ENCODE results near the gene AZIN2.
"Not testable (repeated sequence)": the region's sequence is repeated elsewhere in the genome, so short reads cannot be mapped to it uniquely, and the experiment has no call there.

The AZIN2 gene

GRCh38 chr1:33065301-33065700 lies 15.7 kb upstream of the AZIN2 start:
- Mint-ChIP-seq H3K27me3 (ENCODE audit: low read depth) (peaks cover 12% of the 10 kb centered on the region), H3K9me3 (peaks cover 51% of the 10 kb centered on the region), H3K4me1 (peaks cover 10% of the 10 kb centered on the region), H3K36me3 (ENCODE audit: low read depth) (peaks cover 17% of the 10 kb centered on the region), H3K4me3 (no peak overlapping the region), H3K27ac (no peak overlapping the region)
- TF ChIP-seq CTCF (IDR thresholded peaks at IDR 0.05; ENCODE audit: unreplicated experiment in 3 of 3), result no peak

- Mint-ChIP-seq H3K9me3 (peaks cover 51% of the 10 kb centered on the region), H3K36me3 (ENCODE audit: low read depth) (peaks cover 17% of the 10 kb centered on the region), H3K27me3 (ENCODE audit: low read depth) (peaks cover 12% of the 10 kb centered on the region)
- not testable (repeated sequence) for H3K4me1 Mint-ChIP-seq, H3K4me3 Mint-ChIP-seq, H3K27ac Mint-ChIP-seq
Observed at GRCh38 chr1:33066477-33066876, 14.5 kb upstream of the AZIN2 start.

GRCh38 chr1:33068108-33068507 lies 12.8 kb upstream of the AZIN2 start:
- not testable (repeated sequence) for H3K27ac Mint-ChIP-seq, H3K4me1 Mint-ChIP-seq, H3K4me3 Mint-ChIP-seq
- Mint-ChIP-seq H3K9me3 (peaks cover 38% of the 10 kb centered on the region), H3K27me3 (ENCODE audit: low read depth) (peaks cover 12% of the 10 kb centered on the region), H3K36me3 (ENCODE audit: low read depth) (peaks cover 16% of the 10 kb centered on the region)

GRCh38 chr1:33070628-33071027 lies 10.3 kb upstream of the AZIN2 start:
- TF ChIP-seq CTCF (IDR thresholded peaks at IDR 0.05; ENCODE audit: unreplicated experiment in 3 of 3), result no peak
- H3K4me1 Mint-ChIP-seq, result peaks cover 6% of the 10 kb centered on the region
- H3K36me3 Mint-ChIP-seq (ENCODE audit: low read depth), result peaks cover 2% of the 10 kb centered on the region
- H3K27ac Mint-ChIP-seq, result no peak overlapping the region
- H3K27me3 Mint-ChIP-seq (ENCODE audit: low read depth), result peaks cover 12% of the 10 kb centered on the region
- H3K4me3 Mint-ChIP-seq, result no peak overlapping the region
- peaks cover 17% of the 10 kb centered on the region for H3K9me3 Mint-ChIP-seq

- Mint-ChIP-seq H3K27ac (no peak overlapping the region), H3K9me3 (no peaks in the 10 kb centered on the region), H3K4me1 (peaks cover 6% of the 10 kb centered on the region), H3K4me3 (no peak overlapping the region), H3K27me3 (ENCODE audit: low read depth) (peaks cover 12% of the 10 kb centered on the region), H3K36me3 (ENCODE audit: low read depth) (no peaks in the 10 kb centered on the region)
- TF ChIP-seq CTCF (IDR thresholded peaks at IDR 0.05; ENCODE audit: unreplicated experiment in 3 of 3), result no peak
Observed at GRCh38 chr1:33072707-33073106, 8.2 kb upstream of the AZIN2 start.

GRCh38 chr1:33074193-33074945 lies 6.6 kb upstream of the AZIN2 start:
- H3K27me3 Mint-ChIP-seq (ENCODE audit: low read depth), result peaks cover 6% of the 10 kb centered on the region

More at GRCh38 chr1:33074193-33074945, 6.6 kb upstream of the AZIN2 start:
- Mint-ChIP-seq H3K36me3 (ENCODE audit: low read depth) (no peaks in the 10 kb centered on the region), H3K4me1 (peaks cover 6% of the 10 kb centered on the region), H3K27ac (no peak overlapping the region), H3K4me3 (no peak overlapping the region), H3K9me3 (no peaks in the 10 kb centered on the region)
- TF ChIP-seq CTCF (IDR thresholded peaks at IDR 0.05; ENCODE audit: unreplicated experiment in 3 of 3), result no peak

Measured in nephron (organoid).